PC-9 (cell line): Measurements from ENCODE around the gene TSSK6. TPM values are rescaled to one million over a fixed set of nuclear protein-coding genes. Genes with fewer than 3 reads are reported as not detected.

ENCODE experiments used
- BruUV-seq: library from RNA; stranded (reverse); fragments of 400-500 nt; replicated peaks from 2 replicates; lab custom pipeline; 2021; lab: Mats Ljungman, UMichigan
- CTCF ChIA-PET: fragments of 300-600 bp; sonication (Branson Sonifier 250); formaldehyde crosslinking; loops from one replicate; lab custom pipeline; 2022; ENCODE audit warnings: antibody characterized with exemption; lab: Charles Lee
- POLR2A ChIA-PET: fragments of 300-600 bp; sonication (Branson Sonifier 250); formaldehyde crosslinking; loops from one replicate; lab custom pipeline; 2022; ENCODE audit warnings: antibody characterized with exemption; ENCODE audit not compliant: unreplicated experiment; lab: Charles Lee
- DNase-seq, 2 experiments: peaks; one replicate each; pipeline versions ENCODE4 v3.0.0 to v3.0.0-alpha.2; 2015 to 2022; ENCODE audit warnings: mixed read lengths in 1 of 2
- H2AFZ ChIP-seq: fragments of 200-600 bp; sonication (generic); 2 replicates; pipeline ENCODE4 v1.8.1; 2017; ENCODE audit warnings: antibody characterized with exemption
- H3F3A ChIP-seq: fragments of 200-600 bp; sonication (generic); 2 replicates; pipeline ENCODE4 v1.8.1; 2017; ENCODE audit warnings: antibody characterized with exemption, mild to moderate bottlenecking, low read depth; ENCODE audit not compliant: insufficient read depth
- H3K27ac ChIP-seq: fragments of 200-600 bp; sonication (generic); 2 replicates; pipeline ENCODE4 v1.6.1; 2016; ENCODE audit warnings: mixed run types
- H3K27me3 ChIP-seq: fragments of 200-600 bp; sonication (generic); 2 replicates; pipeline ENCODE4 v1.6.1; 2016; ENCODE audit warnings: low read depth, mixed run types; ENCODE audit not compliant: insufficient read depth
- H3K36me3 ChIP-seq: fragments of 200-600 bp; sonication (generic); 2 replicates; pipeline ENCODE4 v1.6.1; 2016; ENCODE audit warnings: low read depth, mixed run types
- H3K4me1 ChIP-seq: fragments of 200-600 bp; sonication (generic); replicated peaks from 2 replicates; pipeline ENCODE4 v1.6.1; 2016; ENCODE audit warnings: mixed run types; ENCODE audit not compliant: insufficient read depth
- H3K4me2 ChIP-seq: fragments of 200-600 bp; sonication (generic); 2 replicates; pipeline ENCODE4 v1.6.1; 2017; ENCODE audit warnings: mixed run types
- H3K4me3 ChIP-seq: fragments of 200-600 bp; sonication (generic); 2 replicates; pipeline ENCODE4 v1.6.1; 2016; ENCODE audit warnings: mixed run types
- H3K79me2 ChIP-seq: fragments of 200-600 bp; sonication (generic); 2 replicates; pipeline ENCODE4 v1.6.1; 2017; ENCODE audit warnings: low read depth, mixed run types
- H3K9me2 ChIP-seq: fragments of 200-600 bp; sonication (generic); 2 replicates; pipeline ENCODE4 v1.8.1; 2017; ENCODE audit warnings: mild to moderate bottlenecking; ENCODE audit not compliant: insufficient read depth
- H3K9me3 ChIP-seq: fragments of 200-600 bp; sonication (generic); 2 replicates; pipeline ENCODE4 v1.8.1; 2016; ENCODE audit warnings: low read depth; ENCODE audit not compliant: insufficient read depth
- H4K20me1 ChIP-seq: fragments of 200-600 bp; sonication (generic); 2 replicates; pipeline ENCODE4 v1.8.1; 2017; ENCODE audit not compliant: insufficient read depth
- EZH2 ChIP-seq: fragments of 200-600 bp; sonication (generic); IDR thresholded peaks from 2 replicates; pipeline ENCODE4 v1.8.0; 2017; ENCODE audit warnings: antibody characterized with exemption, low read depth
- intact Hi-C: fragments of 100-400 bp; cut with micrococcal nuclease; formaldehyde crosslinking; loops from one replicate; pipeline ENCODE4 v1.10.0; 2022; ENCODE audit not compliant: unreplicated experiment
- total RNA-seq: library from RNA; stranded (reverse); gene quantifications from 2 replicates; pipeline ENCODE4 v1.2.3, GENCODE V29; 2021
- TF ChIP-seq, protein P1 (sequence below): fragments of 200-600 bp; sonication (generic); conservative IDR thresholded peaks from 2 replicates; pipeline ENCODE4 v1.6.1; 2017; ENCODE audit warnings: mixed run types, antibody characterized with exemption, mild to moderate bottlenecking, moderate library complexity

Gene TSSK6
- total RNA-seq, 1 experiment from 2014 or later = 2.0 TPM

DNA sequence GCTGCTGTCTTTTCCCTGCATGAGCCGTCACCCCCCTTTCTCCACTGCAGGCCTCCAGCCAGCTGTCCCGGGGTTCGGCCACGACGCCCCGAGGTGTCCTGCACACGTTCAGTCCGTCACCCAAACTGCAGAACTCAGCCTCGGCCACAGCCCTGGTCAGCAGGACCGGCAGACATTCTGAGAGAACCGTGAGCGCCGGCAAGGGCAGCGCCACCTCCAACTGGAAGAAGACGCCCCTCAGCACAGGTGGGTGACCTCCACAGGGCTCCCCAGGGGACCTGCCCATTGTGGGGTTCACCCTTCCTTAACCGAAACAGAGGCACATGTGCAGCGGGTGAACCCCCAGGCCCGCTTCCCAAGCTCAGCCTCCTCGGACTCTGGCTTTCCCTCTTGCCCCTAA, 13.1 kb downstream of the TSSK6 start:
- no peak for TF ChIP-seq EZH2
- TF ChIP-seq, protein P1, sequence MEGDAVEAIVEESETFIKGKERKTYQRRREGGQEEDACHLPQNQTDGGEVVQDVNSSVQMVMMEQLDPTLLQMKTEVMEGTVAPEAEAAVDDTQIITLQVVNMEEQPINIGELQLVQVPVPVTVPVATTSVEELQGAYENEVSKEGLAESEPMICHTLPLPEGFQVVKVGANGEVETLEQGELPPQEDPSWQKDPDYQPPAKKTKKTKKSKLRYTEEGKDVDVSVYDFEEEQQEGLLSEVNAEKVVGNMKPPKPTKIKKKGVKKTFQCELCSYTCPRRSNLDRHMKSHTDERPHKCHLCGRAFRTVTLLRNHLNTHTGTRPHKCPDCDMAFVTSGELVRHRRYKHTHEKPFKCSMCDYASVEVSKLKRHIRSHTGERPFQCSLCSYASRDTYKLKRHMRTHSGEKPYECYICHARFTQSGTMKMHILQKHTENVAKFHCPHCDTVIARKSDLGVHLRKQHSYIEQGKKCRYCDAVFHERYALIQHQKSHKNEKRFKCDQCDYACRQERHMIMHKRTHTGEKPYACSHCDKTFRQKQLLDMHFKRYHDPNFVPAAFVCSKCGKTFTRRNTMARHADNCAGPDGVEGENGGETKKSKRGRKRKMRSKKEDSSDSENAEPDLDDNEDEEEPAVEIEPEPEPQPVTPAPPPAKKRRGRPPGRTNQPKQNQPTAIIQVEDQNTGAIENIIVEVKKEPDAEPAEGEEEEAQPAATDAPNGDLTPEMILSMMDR = no peak
- CTCF ChIA-PET = no interaction called here
- no peaks in the 10 kb centered on the region for H3K79me2 ChIP-seq
- no peaks in the 10 kb centered on the region for H3K9me2 ChIP-seq
- H3F3A ChIP-seq = peaks cover 26% of the 10 kb centered on the region; the same call in 1 of the 2 replicates
- BruUV-seq = no TSS peak
- peaks cover 8% of the 10 kb centered on the region; the same call in 1 of the 2 replicates for H4K20me1 ChIP-seq
- H3K27me3 ChIP-seq = no peaks in the 10 kb centered on the region
- 0 out of 2 replicates have a peak, but pooled peaks cover 19% of the 10 kb centered on the region for H3K36me3 ChIP-seq
- no peak overlapping the region for H3K4me2 ChIP-seq
- POLR2A ChIA-PET = no interaction called here
- H3K27ac ChIP-seq = no peak overlapping the region
- no peak overlapping the region for H3K4me3 ChIP-seq
- DNase-seq = no peak
- no peaks in the 10 kb centered on the region for H3K4me1 ChIP-seq
- H2AFZ ChIP-seq = no peak overlapping the region
- H3K9me3 ChIP-seq = no peaks in the 10 kb centered on the region
- intact Hi-C loops = no loop called here

GRCh38 chr19:19501798-19502197, 13.6 kb downstream of the TSSK6 start:
- Histone ChIP-seq H3K9me3 (no peaks in the 10 kb centered on the region), H3K27ac (no peak overlapping the region), H3K9me2 (no peaks in the 10 kb centered on the region), H3K4me3 (no peak overlapping the region), H3K4me2 (no peak overlapping the region), H4K20me1 (peaks cover 8% of the 10 kb centered on the region), H2AFZ (no peak overlapping the region), H3F3A (peaks cover 26% of the 10 kb centered on the region; the same call in 1 of the 2 replicates), H3K79me2 (no peaks in the 10 kb centered on the region), H3K36me3 (peaks cover 19% of the 10 kb centered on the region; the same call in 1 of the 2 replicates), H3K27me3 (no peaks in the 10 kb centered on the region), H3K4me1 (no peaks in the 10 kb centered on the region)
- TF ChIP-seq EZH2 = no peak
- TF ChIP-seq, protein P1 = no peak
- ChIA-PET POLR2A (no interaction called here), CTCF (no interaction called here)
- DNase-seq = no peak
- intact Hi-C loops = no loop called here
- BruUV-seq = no TSS peak

- no peaks in the 10 kb centered on the region for H3K9me2 ChIP-seq
- H3K27ac ChIP-seq = no peak overlapping the region
- POLR2A ChIA-PET = no interaction called here
- H3K27me3 ChIP-seq = no peaks in the 10 kb centered on the region
- H3K4me2 ChIP-seq = no peak overlapping the region
- H4K20me1 ChIP-seq = peaks cover 9% of the 10 kb centered on the region
- H2AFZ ChIP-seq = no peak overlapping the region
- no peak overlapping the region for H3K4me3 ChIP-seq
- H3K9me3 ChIP-seq = no peaks in the 10 kb centered on the region
- no peak for DNase-seq
- no peaks in the 10 kb centered on the region for H3K4me1 ChIP-seq
- TF ChIP-seq, protein P1 = no peak
- no peak for TF ChIP-seq EZH2
- BruUV-seq = no TSS peak
- no peaks in the 10 kb centered on the region for H3K79me2 ChIP-seq
- H3K36me3 ChIP-seq = peaks cover 19% of the 10 kb centered on the region; the same call in 1 of the 2 replicates
- peaks cover 19% of the 10 kb centered on the region; the same call in 1 of the 2 replicates for H3F3A ChIP-seq
- intact Hi-C loops = no loop called here
- CTCF ChIA-PET = no interaction called here
These were observed 14.2 kb downstream of the TSSK6 start for GRCh38 chr19:19500975-19501644.
